SK-N-SH treated with all-trans-retinoic acid at 6 μM for 48 hours (cell line): ENCODE results near the gene RORB.

ENCODE experiments used
- BACH2 ChIP-seq: fragments of 250-450 bp; sonication (Bioruptor Pico); IDR thresholded peaks from 2 replicates; pipeline ENCODE4 v1.9.0; 2021; ENCODE audit warnings: mild to moderate bottlenecking, borderline replicate concordance
- CREB5 ChIP-seq: fragments of 250-450 bp; sonication (Bioruptor Pico); IDR thresholded peaks from 2 replicates; pipeline ENCODE4 v1.5.1; 2020; ENCODE audit warnings: low read depth, mild to moderate bottlenecking, moderate library complexity
- PATZ1 ChIP-seq: fragments of 250-450 bp; sonication (Bioruptor Pico); IDR thresholded peaks from 2 replicates; pipeline ENCODE4 v1.8.0; 2020; ENCODE audit warnings: mild to moderate bottlenecking, moderate library complexity, borderline replicate concordance
- RARB ChIP-seq: fragments of 250-450 bp; sonication (Bioruptor Pico); IDR thresholded peaks from 2 replicates; pipeline ENCODE4 v1.8.0; 2021; ENCODE audit warnings: mild to moderate bottlenecking, moderate library complexity
- TSHZ2 ChIP-seq: fragments of 250-450 bp; sonication (Bioruptor Pico); IDR thresholded peaks from 2 replicates; pipeline ENCODE4 v1.5.0; 2020; ENCODE audit warnings: mild to moderate bottlenecking, moderate library complexity

DNA sequence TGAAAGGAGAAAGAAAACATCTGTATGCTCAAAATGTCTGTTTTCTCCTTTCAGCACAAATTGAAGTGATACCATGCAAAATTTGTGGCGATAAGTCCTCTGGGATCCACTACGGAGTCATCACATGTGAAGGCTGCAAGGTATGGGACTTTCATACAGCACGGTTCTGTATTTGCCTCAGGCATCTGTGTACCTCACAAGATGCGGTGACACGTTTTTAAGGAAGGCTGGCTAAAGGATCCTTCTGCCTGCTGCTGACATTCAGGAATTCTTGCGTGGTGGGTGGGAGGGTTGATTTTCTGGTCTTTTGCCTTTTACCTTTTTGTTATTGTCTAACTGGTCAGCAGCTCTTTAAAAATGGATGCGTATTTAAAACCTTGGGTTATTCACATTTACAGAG lies 133.1 kb downstream of the RORB start:
- TF ChIP-seq TSHZ2 (CRISPR knock-in tag) = no peak
- TF ChIP-seq CREB5 = no peak
- TF ChIP-seq PATZ1 (CRISPR knock-in tag) = no peak
- TF ChIP-seq RARB (CRISPR knock-in tag) = no peak
- no peak for TF ChIP-seq BACH2 (CRISPR knock-in tag)
